OCI-LY7 (cell line): ENCODE measurements around the gene PRSS1. TPM values are rescaled to one million over a fixed set of nuclear protein-coding genes. Genes with fewer than 3 reads are reported as not detected.

Source experiments
- BruUV-seq: library from RNA; stranded (reverse); fragments of 400-500 nt; replicated peaks from 2 replicates; lab custom pipeline; 2021; lab: Mats Ljungman, UMichigan
- CTCF ChIA-PET: fragments of 300-600 bp; sonication (Branson Sonifier 250); formaldehyde crosslinking; loops from one replicate; lab custom pipeline; 2022; ENCODE audit warnings: antibody characterized with exemption; ENCODE audit not compliant: unreplicated experiment; lab: Charles Lee
- POLR2A ChIA-PET: fragments of 300-600 bp; sonication (Branson Sonifier 250); formaldehyde crosslinking; loops from one replicate; lab custom pipeline; 2022; ENCODE audit warnings: antibody characterized with exemption; lab: Charles Lee
- DNase-seq: peaks from one replicate; pipeline ENCODE4 v3.0.0-alpha.2; 2015; ENCODE audit warnings: low spot score
- H2AFZ ChIP-seq: fragments of 200-600 bp; sonication (generic), shearing (Covaris generic); 2 replicates; pipeline ENCODE4 v1.6.1; 2014; ENCODE audit warnings: mild to moderate bottlenecking, antibody characterized with exemption, low read length, moderate library complexity
- H3K27ac ChIP-seq: fragments of 200-600 bp; sonication (generic); 2 replicates; pipeline ENCODE4 v1.5.1; 2014; ENCODE audit warnings: mixed run types, low read depth, mild to moderate bottlenecking, moderate library complexity, low read length, inconsistent platforms; ENCODE audit not compliant: poor library complexity, severe bottlenecking
- H3K36me3 ChIP-seq: fragments of 200-600 bp; sonication (generic); 2 replicates; pipeline ENCODE4 v1.6.1; 2014; ENCODE audit warnings: mild to moderate bottlenecking, antibody characterized with exemption, low read length, moderate library complexity, mixed read lengths; ENCODE audit not compliant: insufficient read depth
- H3K4me1 ChIP-seq: fragments of 200-600 bp; sonication (generic); 2 replicates; pipeline ENCODE4 v1.5.1; 2014; ENCODE audit warnings: mild to moderate bottlenecking, low read length; ENCODE audit not compliant: insufficient read depth, poor library complexity, severe bottlenecking
- H3K4me2 ChIP-seq: fragments of 200-600 bp; sonication (generic); 2 replicates; pipeline ENCODE4 v1.6.1; 2014; ENCODE audit warnings: mild to moderate bottlenecking, low read length
- H3K4me3 ChIP-seq: fragments of 200-600 bp; sonication (generic); 2 replicates; pipeline ENCODE4 v1.5.1; 2014; ENCODE audit warnings: mild to moderate bottlenecking, low read depth, low read length; ENCODE audit not compliant: poor library complexity, severe bottlenecking
- H3K79me2 ChIP-seq: fragments of 200-600 bp; sonication (generic); 2 replicates; pipeline ENCODE4 v1.6.1; 2016; ENCODE audit warnings: low read depth, mild to moderate bottlenecking, low read length, moderate library complexity, mixed read lengths; ENCODE audit not compliant: insufficient read depth
- H3K9me2 ChIP-seq: fragments of 200-600 bp; sonication (generic); 2 replicates; pipeline ENCODE4 v1.6.1; 2016; ENCODE audit warnings: mild to moderate bottlenecking, low read length, mixed read lengths; ENCODE audit not compliant: insufficient read depth
- H3K9me3 ChIP-seq: fragments of 200-600 bp; sonication (generic); 2 replicates; pipeline ENCODE4 v1.6.1; 2014; ENCODE audit warnings: mild to moderate bottlenecking, mixed run types, low read length, mixed read lengths
- H4K20me1 ChIP-seq: fragments of 200-600 bp; sonication (generic); 2 replicates; pipeline ENCODE4 v1.6.1; 2014; ENCODE audit warnings: mild to moderate bottlenecking, antibody characterized with exemption, low read length, moderate library complexity, mixed read lengths; ENCODE audit not compliant: insufficient read depth
- EZH2phosphoT487 ChIP-seq: fragments of 200-600 bp; sonication (generic); IDR thresholded peaks from 2 replicates; pipeline ENCODE4 v1.6.1; 2018; ENCODE audit warnings: low read depth, borderline replicate concordance, mild to moderate bottlenecking, mixed run types, antibody characterized with exemption, low read length, moderate library complexity, mixed read lengths
- intact Hi-C: fragments of 100-400 bp; cut with micrococcal nuclease; formaldehyde crosslinking; loops from one replicate; pipeline ENCODE4 v1.10.0; 2022; ENCODE audit not compliant: unreplicated experiment
- total RNA-seq, 2 experiments: library from RNA; depleted of rRNA in 1 of 2; stranded (reverse); fragments of >200 nt in 1 of 2; shearing (Covaris generic) in 1 of 2; gene quantifications; 2 replicates each; pipeline ENCODE4 v1.2.3, GENCODE V29; 2014 to 2022
- TF ChIP-seq, protein P1 (sequence below): fragments of 200-600 bp; sonication (generic); conservative IDR thresholded peaks from 2 replicates; pipeline ENCODE4 v1.5.1; 2014; ENCODE audit warnings: mild to moderate bottlenecking, antibody characterized with exemption, low read length, moderate library complexity, mixed read lengths

PRSS1 gene
- total RNA-seq, 2 experiments from 2014 or later = not detected

DNA sequence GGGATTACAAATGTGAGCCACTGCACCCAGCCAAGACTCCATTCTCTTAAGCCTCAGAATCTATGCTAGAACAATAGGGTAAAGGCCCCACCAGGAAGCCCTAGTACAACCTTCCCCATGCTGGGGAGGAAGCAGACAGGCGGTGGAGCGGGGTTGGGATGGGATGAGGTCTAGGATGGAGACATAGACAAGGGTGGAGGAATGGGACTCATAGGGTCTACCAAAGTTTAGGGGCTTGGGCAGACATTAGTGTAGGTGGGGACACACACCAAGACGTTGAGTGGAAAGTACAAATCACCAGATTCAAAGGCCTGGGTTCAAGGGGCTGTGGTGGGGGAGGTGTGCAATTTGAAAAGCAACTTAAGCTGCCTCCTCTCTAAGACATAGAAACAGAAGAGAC, 40.8 kb downstream of the PRSS1 start:
- Histone ChIP-seq H3K4me2 (no peak overlapping the region), H3K79me2 (no peaks in the 10 kb centered on the region), H3K36me3 (no peaks in the 10 kb centered on the region), H3K4me3 (no peak overlapping the region), H3K9me2 (no peaks in the 10 kb centered on the region), H2AFZ (no peak overlapping the region), H4K20me1 (no peaks in the 10 kb centered on the region), H3K9me3 (no peaks in the 10 kb centered on the region), H3K27ac (no peak overlapping the region), H3K4me1 (peaks cover 95% of the 10 kb centered on the region)
- ChIA-PET POLR2A (interaction anchor here (1.3 to 19.1 kb wide), 2 partner anchors 9 to 19 kb away, joined by 5 to 666 read pairs; no protein-coding TSS in a partner anchor), CTCF (interaction anchor here (0.7 kb wide), 1 partner anchor 20 kb away, joined by 3 read pairs; no protein-coding TSS in a partner anchor)
- DNase-seq = no peak
- TF ChIP-seq, protein P1, sequence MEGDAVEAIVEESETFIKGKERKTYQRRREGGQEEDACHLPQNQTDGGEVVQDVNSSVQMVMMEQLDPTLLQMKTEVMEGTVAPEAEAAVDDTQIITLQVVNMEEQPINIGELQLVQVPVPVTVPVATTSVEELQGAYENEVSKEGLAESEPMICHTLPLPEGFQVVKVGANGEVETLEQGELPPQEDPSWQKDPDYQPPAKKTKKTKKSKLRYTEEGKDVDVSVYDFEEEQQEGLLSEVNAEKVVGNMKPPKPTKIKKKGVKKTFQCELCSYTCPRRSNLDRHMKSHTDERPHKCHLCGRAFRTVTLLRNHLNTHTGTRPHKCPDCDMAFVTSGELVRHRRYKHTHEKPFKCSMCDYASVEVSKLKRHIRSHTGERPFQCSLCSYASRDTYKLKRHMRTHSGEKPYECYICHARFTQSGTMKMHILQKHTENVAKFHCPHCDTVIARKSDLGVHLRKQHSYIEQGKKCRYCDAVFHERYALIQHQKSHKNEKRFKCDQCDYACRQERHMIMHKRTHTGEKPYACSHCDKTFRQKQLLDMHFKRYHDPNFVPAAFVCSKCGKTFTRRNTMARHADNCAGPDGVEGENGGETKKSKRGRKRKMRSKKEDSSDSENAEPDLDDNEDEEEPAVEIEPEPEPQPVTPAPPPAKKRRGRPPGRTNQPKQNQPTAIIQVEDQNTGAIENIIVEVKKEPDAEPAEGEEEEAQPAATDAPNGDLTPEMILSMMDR = no peak
- no peak for TF ChIP-seq EZH2phosphoT487
- BruUV-seq = no TSS peak
- intact Hi-C loops = no loop called here

DNA sequence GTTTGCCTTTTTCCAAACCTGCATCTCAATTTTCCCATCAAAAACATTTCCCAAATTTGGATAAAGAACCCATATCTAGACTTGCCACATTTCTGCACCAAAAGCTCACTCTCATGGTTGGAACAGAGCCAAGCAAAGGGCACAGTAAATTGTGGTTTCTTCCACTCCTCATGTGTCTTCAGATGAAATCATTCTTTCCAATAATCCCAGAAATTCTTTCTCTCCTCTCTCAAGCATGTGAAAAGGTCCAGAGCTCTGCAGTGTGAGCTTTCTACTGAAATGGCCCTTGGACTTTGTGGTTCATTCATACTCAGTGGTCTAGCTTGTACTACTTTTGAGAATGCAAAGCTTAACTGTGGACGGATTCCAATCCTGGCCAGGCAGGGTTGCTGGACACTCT, 41.3 kb downstream of the PRSS1 start:
- H3K9me3 ChIP-seq = no peaks in the 10 kb centered on the region
- no peaks in the 10 kb centered on the region for H3K9me2 ChIP-seq
- H3K4me2 ChIP-seq = no peak overlapping the region
- no TSS peak for BruUV-seq
- H3K36me3 ChIP-seq = no peaks in the 10 kb centered on the region
- ChIA-PET CTCF (interaction anchor here (0.7 kb wide), 1 partner anchor 19 kb away, joined by 3 read pairs; no protein-coding TSS in a partner anchor), POLR2A (interaction anchor here (0.9 to 19.1 kb wide), 5 partner anchors 8 to 77 kb away, joined by 3 to 666 read pairs (median 5); no protein-coding TSS in a partner anchor)
- no peak overlapping the region for H3K4me3 ChIP-seq
- H3K79me2 ChIP-seq = no peaks in the 10 kb centered on the region; the same call in 1 of the 2 replicates
- intact Hi-C loops = no loop called here
- DNase-seq = no peak
- H2AFZ ChIP-seq = no peak overlapping the region
- no peaks in the 10 kb centered on the region for H4K20me1 ChIP-seq
- H3K27ac ChIP-seq = no peak overlapping the region
- TF ChIP-seq EZH2phosphoT487 = no peak
- TF ChIP-seq, protein P1 = no peak
- H3K4me1 ChIP-seq = peaks cover 95% of the 10 kb centered on the region

DNA sequence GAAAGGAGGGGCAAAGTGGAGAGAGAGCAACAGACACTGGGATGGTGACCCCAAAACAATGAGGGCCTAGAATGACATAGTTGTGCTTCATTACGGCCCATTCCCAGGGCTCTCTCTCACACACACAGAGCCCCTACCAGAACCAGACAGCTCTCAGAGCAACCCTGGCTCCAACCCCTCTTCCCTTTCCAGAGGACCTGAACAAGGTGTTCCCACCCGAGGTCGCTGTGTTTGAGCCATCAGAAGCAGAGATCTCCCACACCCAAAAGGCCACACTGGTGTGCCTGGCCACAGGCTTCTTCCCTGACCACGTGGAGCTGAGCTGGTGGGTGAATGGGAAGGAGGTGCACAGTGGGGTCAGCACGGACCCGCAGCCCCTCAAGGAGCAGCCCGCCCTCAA, 42.2 kb downstream of the PRSS1 start:
- Histone ChIP-seq H3K79me2 (peaks cover 9% of the 10 kb centered on the region; the same call in 1 of the 2 replicates), H3K9me3 (no peaks in the 10 kb centered on the region), H4K20me1 (no peaks in the 10 kb centered on the region), H3K4me1 (peaks cover 94% of the 10 kb centered on the region), H3K4me2 (no peak overlapping the region), H3K9me2 (no peaks in the 10 kb centered on the region), H3K36me3 (no peaks in the 10 kb centered on the region), H3K27ac (no peak overlapping the region), H2AFZ (no peak overlapping the region), H3K4me3 (no peak overlapping the region)
- CTCF ChIA-PET = interaction anchor here (0.9 kb wide), 1 partner anchor 8 kb away, joined by 3 read pairs; no protein-coding TSS in a partner anchor
- no peak for TF ChIP-seq EZH2phosphoT487
- TF ChIP-seq, protein P1 = no peak
- intact Hi-C loops = no loop called here
- POLR2A ChIA-PET = interaction anchor here (0.9 to 19.1 kb wide), 4 partner anchors 8 to 78 kb away, joined by 3 to 666 read pairs (median 6); no protein-coding TSS in a partner anchor
- no peak for DNase-seq
- BruUV-seq = no TSS peak
